Endothelial cell of umbilical vein (primary cell): Measurements from ENCODE around the gene ACTL8. TPM values are rescaled to one million over a fixed set of nuclear protein-coding genes. Genes with fewer than 3 reads are reported as not detected.

ENCODE experiments used
- BruUV-seq: library from RNA; stranded (reverse); fragments of 400-500 nt; replicated peaks from 2 replicates; lab custom pipeline; 2021; lab: Mats Ljungman, UMichigan
- CTCF ChIA-PET: fragments of 300-600, 350-600 bp; sonication (Branson Sonifier 250); formaldehyde crosslinking; loops from one replicate; lab custom pipeline; 2021; ENCODE audit warnings: antibody characterized with exemption, inconsistent platforms; lab: Charles Lee
- POLR2A ChIA-PET: fragments of 300-600, 350-600 bp; sonication (Branson Sonifier 250); formaldehyde crosslinking; loops from one replicate; lab custom pipeline; 2021; ENCODE audit warnings: antibody characterized with exemption, inconsistent platforms; lab: Charles Lee
- DNase-seq: peaks from one replicate; pipeline ENCODE4 v3.0.0-alpha.2; 2011; ENCODE audit warnings: low read depth, low spot score
- FAIRE-seq: peaks from 2 replicates; lab custom pipeline; 2011; peaks lifted over from hg19 to GRCh38; lab: Jason Lieb, UNC
- H2AFZ ChIP-seq: 2 replicates; pipeline ENCODE4 v1.6.0; 2012; ENCODE audit warnings: low read depth, low read length, control low read depth, inconsistent platforms
- H3K27ac ChIP-seq: 2 replicates; pipeline ENCODE4 v1.5.1; 2011; ENCODE audit warnings: low read depth, mild to moderate bottlenecking, control low read depth, low read length, moderate library complexity; ENCODE audit not compliant: insufficient read depth
- H3K27me3 ChIP-seq, 2 experiments: 2 replicates each; pipeline versions ENCODE4 v1.6.0 to v1.6.1; 2011; ENCODE audit warnings: low read length in 2 of 2, mixed read lengths in 1 of 2; ENCODE audit not compliant: control insufficient read depth in 2 of 2, insufficient read depth in 2 of 2
- H3K36me3 ChIP-seq, 2 experiments: 2 replicates in 1 of 2; 3 replicates in 1 of 2; pipeline ENCODE4 v1.5.1; 2011; ENCODE audit warnings: low read length in 2 of 2, mild to moderate bottlenecking in 1 of 2, moderate library complexity in 1 of 2; ENCODE audit not compliant: control insufficient read depth in 2 of 2, insufficient read depth in 2 of 2; ENCODE audit errors: extremely low read depth in 1 of 2
- H3K4me1 ChIP-seq: 3 replicates; pipeline ENCODE4 v1.5.1; 2011; ENCODE audit warnings: mild to moderate bottlenecking, low read length; ENCODE audit not compliant: control insufficient read depth, insufficient read depth; ENCODE audit errors: extremely low read depth
- H3K4me2 ChIP-seq: 2 replicates; pipeline ENCODE4 v1.6.1; 2011; ENCODE audit warnings: low read length, control low read depth, mixed read lengths; ENCODE audit not compliant: insufficient read depth
- H3K4me3 ChIP-seq, 3 experiments: fragments of 200-600 bp in 1 of 3; sonication (generic), shearing (Covaris generic) in 1 of 3; replicated peaks in 1 of 3; 2 replicates each; pipeline ENCODE4 v1.5.1; 2011 to 2016; ENCODE audit warnings: control low read depth in 3 of 3, low read length in 3 of 3, mild to moderate bottlenecking in 2 of 3, inconsistent platforms in 1 of 3, low read depth in 1 of 3, moderate library complexity in 1 of 3; ENCODE audit not compliant: insufficient read depth in 1 of 3
- H3K79me2 ChIP-seq: 2 replicates; pipeline ENCODE4 v1.6.0; 2012; ENCODE audit warnings: low read length, inconsistent platforms; ENCODE audit not compliant: control insufficient read depth, insufficient read depth
- H3K9ac ChIP-seq: replicated peaks from 2 replicates; pipeline ENCODE3; 2011; ENCODE audit warnings: low read length, control low read depth; ENCODE audit not compliant: insufficient read depth; ENCODE audit errors: extremely low read depth
- H3K9me1 ChIP-seq: replicated peaks from 3 replicates; pipeline ENCODE4 v1.6.0; 2011; ENCODE audit warnings: mild to moderate bottlenecking, low read length; ENCODE audit not compliant: control insufficient read depth, insufficient read depth; ENCODE audit errors: extremely low read depth
- H3K9me3 ChIP-seq: replicated peaks from 2 replicates; pipeline ENCODE4 v1.5.1; 2012; ENCODE audit warnings: low read length, inconsistent platforms; ENCODE audit not compliant: control insufficient read depth, insufficient read depth
- H4K20me1 ChIP-seq: replicated peaks from 2 replicates; pipeline ENCODE3; 2011; ENCODE audit warnings: mild to moderate bottlenecking, low read length; ENCODE audit not compliant: control insufficient read depth, insufficient read depth; ENCODE audit errors: extremely low read depth
- CTCF ChIP-seq, 2 donors: IDR thresholded peaks; 1 replicate in 1 of 2; 2 replicates in 1 of 2; pipeline ENCODE4 v1.5.1; 2011; ENCODE audit warnings: low read length in 2 of 2, mild to moderate bottlenecking in 2 of 2, moderate library complexity in 2 of 2, control low read depth in 1 of 2, inconsistent platforms in 1 of 2, low read depth in 1 of 2; ENCODE audit not compliant: insufficient read depth in 1 of 2; ENCODE audit errors: extremely low read depth in 1 of 2
- EZH2 ChIP-seq: IDR thresholded peaks from 2 replicates; pipeline ENCODE4 v1.6.1; 2012; ENCODE audit warnings: borderline replicate concordance, low read depth, mild to moderate bottlenecking, moderate library complexity, low read length, inconsistent platforms; ENCODE audit not compliant: severe bottlenecking
- FOS ChIP-seq: IDR thresholded peaks from 2 replicates; pipeline ENCODE4 v1.6.1; 2011; ENCODE audit warnings: mild to moderate bottlenecking, low read length, moderate library complexity, borderline replicate concordance; ENCODE audit not compliant: insufficient read depth
- GATA2 ChIP-seq: IDR thresholded peaks from 2 replicates; pipeline ENCODE4 v1.7.0; 2011; ENCODE audit warnings: low read depth, mild to moderate bottlenecking, moderate library complexity, mixed read lengths, low read length; ENCODE audit not compliant: insufficient read length, insufficient read depth
- JUN ChIP-seq: IDR thresholded peaks from 2 replicates; pipeline ENCODE4 v1.6.1; 2011; ENCODE audit warnings: borderline replicate concordance, low read depth; ENCODE audit not compliant: insufficient read length, insufficient read depth
- MYC ChIP-seq: IDR thresholded peaks from one replicate; pipeline ENCODE4 v1.6.1; 2011; ENCODE audit warnings: mild to moderate bottlenecking, low read depth, low read length
- POLR2A ChIP-seq: IDR thresholded peaks from 2 replicates; pipeline ENCODE4 v1.6.1; 2012; ENCODE audit warnings: low read depth, mild to moderate bottlenecking, control low read depth, low read length
- POLR2AphosphoS5 ChIP-seq: IDR thresholded peaks from 2 replicates; pipeline ENCODE4 v1.6.1; 2012; ENCODE audit warnings: low read depth, mild to moderate bottlenecking, control low read depth, low read length, moderate library complexity; ENCODE audit not compliant: insufficient read depth
- dilution Hi-C: fragments of 300-500 bp; cut with MboI; formaldehyde crosslinking; loops from one replicate; pipeline ENCODE4 v1.15.0; 2019; ENCODE audit warnings: low sequenced_read_pairs; ENCODE audit not compliant: extremely low pct_ligation_motif_present
- intact Hi-C: fragments of 100-400 bp; cut with micrococcal nuclease; formaldehyde crosslinking; loops from one replicate; pipeline ENCODE4 v1.10.0; 2022
- polyA plus RNA-seq, 4 experiments: library from polyadenylated mRNA; depleted of rRNA in 3 of 4; stranded (reverse) in 3 of 4; unstranded in 1 of 4; fragments of >200 nt; gene quantifications; 2 replicates each; pipeline versions ENCODE4 v1.2.1 to v1.2.3, GENCODE V29; 2011 to 2012; ENCODE audit warnings: missing spikeins in 1 of 4
- total RNA-seq: library from RNA; stranded (reverse); gene quantifications from 2 replicates; pipeline ENCODE4 v1.2.3, GENCODE V29; 2021
- TF ChIP-seq, protein P1 (sequence below): IDR thresholded peaks from 2 replicates; pipeline ENCODE4 v1.6.1; 2011; ENCODE audit not compliant: insufficient read depth, insufficient read length

ACTL8 gene
- total and polyA plus RNA-seq, 2 donors (not counting 3 experiments of a cell fraction or from before 2014, with no cell fraction given), result not detected

DNA sequence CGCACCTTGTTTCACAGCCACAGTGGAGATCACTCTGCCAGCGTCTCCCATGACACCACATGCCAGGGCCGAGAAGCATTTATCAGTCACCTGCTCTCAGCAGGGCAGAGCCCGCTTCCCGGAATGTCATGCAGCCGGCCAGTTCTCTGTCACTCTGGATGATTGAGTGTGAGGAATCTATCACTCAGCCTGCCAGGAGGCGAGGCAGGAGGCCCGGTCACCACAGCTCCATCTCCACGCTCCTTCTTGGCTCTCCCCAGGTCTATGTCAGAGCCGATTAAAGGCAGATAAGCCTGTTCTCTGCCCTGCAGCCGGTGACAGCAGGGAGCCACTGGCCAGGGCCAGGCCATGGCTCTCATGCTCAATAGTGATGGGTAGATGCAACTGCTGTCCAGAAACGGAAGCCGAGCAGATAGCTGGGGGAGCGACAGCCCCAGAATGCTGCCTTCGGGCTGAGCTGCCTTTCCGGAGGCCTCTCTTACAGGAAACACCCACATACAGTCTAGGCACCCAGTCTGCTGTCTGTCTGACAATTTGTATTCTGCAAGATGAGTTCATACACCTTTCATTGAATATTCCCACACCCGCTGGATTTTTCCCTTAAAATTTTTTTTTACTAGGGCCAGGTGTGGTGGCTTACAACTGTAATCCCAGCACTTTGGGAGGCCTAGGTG is 64.1 kb downstream of the ACTL8 start:
- no TSS peak for BruUV-seq
- FAIRE-seq (no peak), DNase-seq (no peak)
- H3K4me3 ChIP-seq, result no peak overlapping the region
- H3K9ac ChIP-seq, result no peak overlapping the region
- no peaks in the 10 kb centered on the region for H3K79me2 ChIP-seq
- dilution Hi-C loops (no loop called here), intact Hi-C loops (no loop called here)
- H3K4me1 ChIP-seq, result no peaks in the 10 kb centered on the region
- no peaks in the 10 kb centered on the region for H3K9me3 ChIP-seq
- H3K36me3 ChIP-seq, result no peaks in the 10 kb centered on the region
- no peak overlapping the region for H3K4me2 ChIP-seq
- no peaks in the 10 kb centered on the region for H3K9me1 ChIP-seq
- H3K27me3 ChIP-seq, result no peaks in the 10 kb centered on the region
- H4K20me1 ChIP-seq, result no peaks in the 10 kb centered on the region
- H3K27ac ChIP-seq, result no peak overlapping the region
- CTCF ChIA-PET, result no interaction called here
- TF ChIP-seq POLR2AphosphoS5, result no peak
- no peak for TF ChIP-seq CTCF (IDR thresholded peaks at IDR 0.05; ENCODE audit: extremely low read depth in 1 of 2, insufficient read depth in 1 of 2, low read depth in 1 of 2, low read length in 2 of 2)
- TF ChIP-seq EZH2, result no peak
- TF ChIP-seq, protein P1, sequence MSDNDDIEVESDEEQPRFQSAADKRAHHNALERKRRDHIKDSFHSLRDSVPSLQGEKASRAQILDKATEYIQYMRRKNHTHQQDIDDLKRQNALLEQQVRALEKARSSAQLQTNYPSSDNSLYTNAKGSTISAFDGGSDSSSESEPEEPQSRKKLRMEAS, result no peak
- TF ChIP-seq POLR2A, result no peak
- TF ChIP-seq JUN, result no peak
- TF ChIP-seq FOS, result no peak
- no peak for TF ChIP-seq MYC
- TF ChIP-seq GATA2, result no peak
- no peak overlapping the region for H2AFZ ChIP-seq
- POLR2A ChIA-PET, result no interaction called here
